PFSK-1 (cell line): Measurements from ENCODE around the gene FER1L5. TPM values are rescaled to one million over a fixed set of nuclear protein-coding genes. Genes with fewer than 3 reads are reported as not detected.

Source experiments
- FOXP2 ChIP-seq: optimal IDR thresholded peaks from 2 replicates; pipeline ENCODE3; 2011; ENCODE audit warnings: borderline replicate concordance, control low read depth, inconsistent platforms; ENCODE audit not compliant: insufficient read depth; ENCODE audit errors: extremely low read length, extremely low read depth
- POLR2AphosphoS5 ChIP-seq: IDR thresholded peaks from 2 replicates; pipeline ENCODE4 v1.6.1; 2012; ENCODE audit warnings: low read depth, mild to moderate bottlenecking, control low read depth, low read length, moderate library complexity
- REST ChIP-seq, 2 experiments: IDR thresholded peaks; 2 replicates each; pipeline versions ENCODE4 v1.6.1 to v1.8.0; 2011 to 2012; ENCODE audit warnings: low read depth in 2 of 2, low read length in 2 of 2, control low read depth in 1 of 2, inconsistent platforms in 1 of 2, mild to moderate bottlenecking in 1 of 2, moderate library complexity in 1 of 2; ENCODE audit not compliant: insufficient read depth in 1 of 2
- SIN3A ChIP-seq: IDR thresholded peaks from 2 replicates; pipeline ENCODE4 v1.6.1; 2012; ENCODE audit warnings: mild to moderate bottlenecking, low read length, moderate library complexity, borderline replicate concordance; ENCODE audit not compliant: insufficient read depth
- TAF1 ChIP-seq: IDR thresholded peaks from 2 replicates; pipeline ENCODE4 v1.6.1; 2012; ENCODE audit warnings: low read length, control low read depth, borderline replicate concordance; ENCODE audit not compliant: insufficient read depth
- polyA plus RNA-seq: library from polyadenylated mRNA; unstranded; fragments of >200 nt; gene quantifications from one replicate; pipeline ENCODE4 v1.2.1, GENCODE V29; 2012; ENCODE audit warnings: low read depth, missing spikeins; ENCODE audit not compliant: insufficient read length

The FER1L5 gene
- polyA plus RNA-seq, result 0.18 TPM

- TF ChIP-seq FOXP2 (no peak), POLR2AphosphoS5 (no peak), REST (IDR thresholded peaks at IDR 0.05; ENCODE audit: insufficient read depth in 1 of 2, low read depth in 2 of 2, low read length in 2 of 2) (no peak), SIN3A (no peak), TAF1 (no peak)
Measured at GRCh38 chr2:96642564-96643360, at the start of gene FER1L5. Gene FER1L5, plus strand, starts transcription at chr2:96642764. Its CDS starts 73 bp downstream, at chr2:96642837.

- TF ChIP-seq TAF1 (no peak), FOXP2 (no peak), REST (IDR thresholded peaks at IDR 0.05; ENCODE audit: insufficient read depth in 1 of 2, low read depth in 2 of 2, low read length in 2 of 2) (no peak), SIN3A (no peak), POLR2AphosphoS5 (no peak)
Measured at GRCh38 chr2:96594282-96594681, 48.3 kb upstream of the FER1L5 start.

GRCh38 chr2:96594691-96595152 lies 47.8 kb upstream of the FER1L5 start:
- TF ChIP-seq FOXP2, result no peak
- TF ChIP-seq TAF1, result no peak
- TF ChIP-seq REST (IDR thresholded peaks at IDR 0.05; ENCODE audit: insufficient read depth in 1 of 2, low read depth in 2 of 2, low read length in 2 of 2), result no peak
- no peak for TF ChIP-seq SIN3A
- no peak for TF ChIP-seq POLR2AphosphoS5

GRCh38 chr2:96596596-96596995 lies 46.0 kb upstream of the FER1L5 start:
- TF ChIP-seq REST (IDR thresholded peaks at IDR 0.05; ENCODE audit: insufficient read depth in 1 of 2, low read depth in 2 of 2, low read length in 2 of 2), result no peak
- no peak for TF ChIP-seq TAF1
- TF ChIP-seq POLR2AphosphoS5, result no peak
- TF ChIP-seq FOXP2, result no peak
- TF ChIP-seq SIN3A, result no peak
